Vagina (tissue), 2 donors: ENCODE results near the gene USP49. TPM values are rescaled to one million over a fixed set of nuclear protein-coding genes. Genes with fewer than 3 reads are reported as not detected.
"Not testable (repeated sequence)": the region's sequence is repeated elsewhere in the genome, so short reads cannot be mapped to it uniquely, and the experiment has no call there.

Source experiments
- DNase-seq, 2 donors: peaks; one replicate each; pipeline ENCODE4 v3.0.0-alpha.2; 2017; ENCODE audit errors: extremely low spot score in 2 of 2
- H3K27ac ChIP-seq: fragments of 200-600 bp; sonication (generic); one replicate; pipeline ENCODE4 v1.5.1; 2019
- H3K27me3 ChIP-seq: fragments of 200-600 bp; sonication (generic); one replicate; pipeline ENCODE4 v1.5.1; 2019
- H3K36me3 ChIP-seq, 2 donors: fragments of 200-600 bp; sonication (generic); one replicate each; pipeline ENCODE4 v1.5.1; 2017 to 2019
- H3K4me1 ChIP-seq: fragments of 200-600 bp; sonication (generic); one replicate; pipeline ENCODE4 v1.5.1; 2019
- H3K4me3 ChIP-seq, 2 donors: fragments of 200-600 bp; sonication (generic); 1 replicate in 1 of 2; 2 replicates in 1 of 2; pipeline ENCODE4 v1.5.1; 2016 to 2019
- H3K9me3 ChIP-seq: fragments of 200-600 bp; sonication (generic); one replicate; pipeline ENCODE4 v1.5.1; 2019
- POLR2A ChIP-seq, 2 donors: fragments of 450-650 bp; IDR thresholded peaks; one replicate each; pipeline ENCODE4 v1.6.1; 2017; ENCODE audit warnings: antibody characterized with exemption in 2 of 2, mild to moderate bottlenecking in 2 of 2, moderate library complexity in 2 of 2
- POLR2AphosphoS5 ChIP-seq, 2 donors: sonication (generic); formaldehyde crosslinking; IDR thresholded peaks; one replicate each; pipeline ENCODE4 v1.9.0; 2017; ENCODE audit warnings: antibody characterized with exemption in 2 of 2, mild to moderate bottlenecking in 2 of 2, low read depth in 1 of 2; ENCODE audit not compliant: insufficient read depth in 1 of 2
- intact Hi-C: fragments of 100-400 bp; cut with DNase I; formaldehyde crosslinking; loops from one replicate; pipeline ENCODE4 v1.15.1; 2023
- total RNA-seq: library from RNA; depleted of rRNA; stranded (reverse); fragments of >200 nt; gene quantifications from one replicate; pipeline ENCODE4 v1.2.3, GENCODE V29; 2016
- TF ChIP-seq, protein P1 (sequence below), 3 experiments: fragments of 450-650 bp in 2 of 3; fragments of 200-600 bp in 1 of 3; sonication (generic) in 1 of 3; IDR thresholded peaks; one replicate each; pipeline ENCODE4 v1.5.1; 2017 to 2019; ENCODE audit warnings: antibody characterized with exemption in 3 of 3, mild to moderate bottlenecking in 2 of 3, moderate library complexity in 2 of 3

Gene USP49
- 9.1 TPM for total RNA-seq

DNA sequence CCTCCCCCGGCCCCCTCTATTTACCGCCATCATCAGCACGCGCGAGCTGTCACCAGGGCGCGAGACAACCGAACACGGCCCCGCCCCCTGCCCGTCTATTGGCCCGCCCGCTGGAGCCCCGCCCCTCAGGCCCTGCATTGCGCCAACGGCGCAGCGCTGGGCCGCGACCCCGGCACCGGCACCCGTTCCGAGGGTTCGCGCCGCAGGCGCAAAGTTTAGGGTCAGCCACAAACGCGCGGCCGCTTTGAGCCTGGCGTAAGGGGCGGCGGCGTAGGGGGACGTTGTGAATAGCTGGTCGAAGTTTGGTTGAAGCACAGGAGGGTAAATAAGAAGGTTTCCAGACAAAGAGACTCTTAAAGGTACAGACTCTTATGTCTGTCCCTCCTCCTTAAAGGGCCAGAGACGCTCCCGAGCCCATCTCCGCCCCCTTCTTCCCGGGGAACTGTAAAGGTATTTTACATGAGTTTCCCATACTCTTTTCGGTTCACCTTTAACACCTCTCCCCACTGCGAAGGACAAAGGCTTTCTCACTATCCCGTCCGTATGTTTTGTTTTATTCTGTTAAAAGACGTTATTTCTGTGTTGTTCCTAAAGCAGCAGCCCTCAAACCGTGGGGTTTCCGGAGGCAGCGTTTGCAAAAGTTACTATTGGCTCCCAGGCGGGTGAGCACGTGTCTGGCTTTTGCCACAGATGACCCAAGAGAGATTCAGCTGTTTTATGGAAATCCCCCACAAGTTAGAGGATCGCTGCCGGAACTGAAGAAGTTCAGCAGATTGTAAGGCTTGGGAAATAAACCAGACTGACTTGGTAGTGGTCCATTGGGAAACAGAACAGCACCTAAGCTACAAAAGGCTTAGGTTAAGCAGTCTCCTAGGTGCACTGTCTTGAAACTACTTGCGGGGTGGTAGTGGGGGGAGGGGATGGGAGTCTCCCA lies at the start of gene USP49:
USP49 (minus strand) TSS at position 76 of the 934 bp plus-strand sequence. CDS start 88,392 bp downstream, outside the sequence.
- TF ChIP-seq, protein P1, sequence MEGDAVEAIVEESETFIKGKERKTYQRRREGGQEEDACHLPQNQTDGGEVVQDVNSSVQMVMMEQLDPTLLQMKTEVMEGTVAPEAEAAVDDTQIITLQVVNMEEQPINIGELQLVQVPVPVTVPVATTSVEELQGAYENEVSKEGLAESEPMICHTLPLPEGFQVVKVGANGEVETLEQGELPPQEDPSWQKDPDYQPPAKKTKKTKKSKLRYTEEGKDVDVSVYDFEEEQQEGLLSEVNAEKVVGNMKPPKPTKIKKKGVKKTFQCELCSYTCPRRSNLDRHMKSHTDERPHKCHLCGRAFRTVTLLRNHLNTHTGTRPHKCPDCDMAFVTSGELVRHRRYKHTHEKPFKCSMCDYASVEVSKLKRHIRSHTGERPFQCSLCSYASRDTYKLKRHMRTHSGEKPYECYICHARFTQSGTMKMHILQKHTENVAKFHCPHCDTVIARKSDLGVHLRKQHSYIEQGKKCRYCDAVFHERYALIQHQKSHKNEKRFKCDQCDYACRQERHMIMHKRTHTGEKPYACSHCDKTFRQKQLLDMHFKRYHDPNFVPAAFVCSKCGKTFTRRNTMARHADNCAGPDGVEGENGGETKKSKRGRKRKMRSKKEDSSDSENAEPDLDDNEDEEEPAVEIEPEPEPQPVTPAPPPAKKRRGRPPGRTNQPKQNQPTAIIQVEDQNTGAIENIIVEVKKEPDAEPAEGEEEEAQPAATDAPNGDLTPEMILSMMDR (IDR thresholded peaks at IDR 0.05) = peak in 1 of 3 experiments; percentile 13
- no peak for TF ChIP-seq POLR2A (IDR thresholded peaks at IDR 0.05)
- peak in 1 of 2 donors; percentile 66 for TF ChIP-seq POLR2AphosphoS5 (IDR thresholded peaks at IDR 0.05; ENCODE audit: insufficient read depth in 1 of 2, low read depth in 1 of 2)
- Histone ChIP-seq H3K27me3 (no peaks in the 10 kb centered on the region), H3K36me3 (no peaks in the 10 kb centered on the region), H3K4me1 (peaks cover 20% of the 10 kb centered on the region), H3K9me3 (no peaks in the 10 kb centered on the region), H3K4me3 (peak within 1 kb of the TSS; percentile 53 to 69), H3K27ac (peak within 1 kb of the TSS; percentile 73)
- DNase-seq = no peak
- intact Hi-C loops = no loop called here

DNA sequence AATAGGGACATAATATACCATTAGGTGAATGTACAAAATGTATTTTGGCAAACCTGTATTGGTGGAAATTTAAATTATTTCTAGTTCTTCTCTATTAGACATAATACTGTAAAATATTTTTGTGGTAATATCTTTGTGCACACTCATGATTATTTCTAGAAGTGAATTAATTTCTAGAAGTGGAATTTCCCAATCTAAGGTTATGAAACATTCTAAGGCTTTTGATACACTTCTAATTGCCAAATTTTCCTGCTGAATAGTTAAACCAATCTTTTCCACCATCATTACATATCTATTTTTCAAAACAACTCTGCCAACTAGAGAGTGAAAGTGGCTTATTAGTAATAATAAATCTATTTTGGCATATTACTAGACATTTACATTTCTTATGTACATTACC lies 48.3 kb upstream of the USP49 start:
- DNase-seq = no peak
- intact Hi-C loops = no loop called here
- no peaks in the 10 kb centered on the region for H3K9me3 ChIP-seq
- H3K27ac ChIP-seq = no peak overlapping the region
- no peaks in the 10 kb centered on the region for H3K36me3 ChIP-seq
- no peaks in the 10 kb centered on the region for H3K27me3 ChIP-seq
- no peak for TF ChIP-seq POLR2A (IDR thresholded peaks at IDR 0.05)
- TF ChIP-seq, protein P1 (IDR thresholded peaks at IDR 0.05) = no peak
- TF ChIP-seq POLR2AphosphoS5 (IDR thresholded peaks at IDR 0.05; ENCODE audit: insufficient read depth in 1 of 2, low read depth in 1 of 2) = no peak
- H3K4me3 ChIP-seq = no peak overlapping the region
- peaks cover 44% of the 10 kb centered on the region for H3K4me1 ChIP-seq

GRCh38 chr6:41942882-41943281 lies 47.7 kb upstream of the USP49 start:
- intact Hi-C loops, H3K27ac ChIP-seq, H3K36me3 ChIP-seq, H3K27me3 ChIP-seq, DNase-seq, H3K4me3 ChIP-seq, H3K9me3 ChIP-seq: not testable (repeated sequence)
- H3K4me1 ChIP-seq = peaks cover 50% of the 10 kb centered on the region

- Histone ChIP-seq H3K27ac (peak overlapping the region; percentile 39), H3K4me3 (peak overlapping the region; percentile 78 to 85), H3K4me1 (peaks cover 56% of the 10 kb centered on the region), H3K36me3 (peaks cover 0 to under 1% of the 10 kb centered on the region in 2 donors), H3K27me3 (no peaks in the 10 kb centered on the region), H3K9me3 (no peaks in the 10 kb centered on the region)
- intact Hi-C loops = no loop called here
- DNase-seq = no peak
- TF ChIP-seq, protein P1 (IDR thresholded peaks at IDR 0.05) = no peak
- TF ChIP-seq POLR2AphosphoS5 (IDR thresholded peaks at IDR 0.05; ENCODE audit: insufficient read depth in 1 of 2, low read depth in 1 of 2) = no peak
- no peak for TF ChIP-seq POLR2A (IDR thresholded peaks at IDR 0.05)
These were observed 47.1 kb upstream of the USP49 start for GRCh38 chr6:41942067-41942851.

- intact Hi-C loops = no loop called here
- H3K9me3 ChIP-seq = no peaks in the 10 kb centered on the region
- H3K27ac ChIP-seq = peak within 1 kb of the TSS; percentile 76
- peak in 1 of 2 donors; percentile 58 for TF ChIP-seq POLR2A (IDR thresholded peaks at IDR 0.05)
- TF ChIP-seq, protein P1 (IDR thresholded peaks at IDR 0.05) = no peak
- TF ChIP-seq POLR2AphosphoS5 (IDR thresholded peaks at IDR 0.05; ENCODE audit: insufficient read depth in 1 of 2, low read depth in 1 of 2) = peak; percentile 42 to 60
- no peaks in the 10 kb centered on the region for H3K27me3 ChIP-seq
- H3K4me3 ChIP-seq = peak within 1 kb of the TSS; percentile 78 to 85
- peaks cover 63% of the 10 kb centered on the region for H3K4me1 ChIP-seq
- DNase-seq = no peak
- H3K36me3 ChIP-seq = peaks cover 0 to 5% of the 10 kb centered on the region in 2 donors
These were observed 46.3 kb upstream of the USP49 start, which contains the start of gene CCND3 for GRCh38 chr6:41941280-41942066. Gene CCND3, minus strand, starts transcription at chr6:41941808. Its CDS starts 159 bp downstream, at chr6:41941649.
